Retinal pigment epithelial cell (primary cell): ENCODE data around the gene CBFB.
"Not testable (repeated sequence)": the region's sequence is repeated elsewhere in the genome, so short reads cannot be mapped to it uniquely, and the experiment has no call there.

Experiments used
- DNase-seq: peaks from one replicate; pipeline ENCODE4 v3.0.0-alpha.2; 2010; ENCODE audit warnings: low read depth
- H3K4me3 ChIP-seq: 2 replicates; pipeline ENCODE4 v1.5.1; 2011; ENCODE audit warnings: mild to moderate bottlenecking, low read length, control low read depth, moderate library complexity
- TF ChIP-seq, protein P1 (sequence below): conservative IDR thresholded peaks from 2 replicates; pipeline ENCODE4 v1.5.1; 2011; ENCODE audit warnings: low read depth, low read length, control low read depth, inconsistent platforms

CBFB gene

GRCh38 chr16:67112591-67113399 is 83.8 kb downstream of the CBFB start:
- no peak overlapping the region for H3K4me3 ChIP-seq
- DNase-seq: no peak
- TF ChIP-seq, protein P1, sequence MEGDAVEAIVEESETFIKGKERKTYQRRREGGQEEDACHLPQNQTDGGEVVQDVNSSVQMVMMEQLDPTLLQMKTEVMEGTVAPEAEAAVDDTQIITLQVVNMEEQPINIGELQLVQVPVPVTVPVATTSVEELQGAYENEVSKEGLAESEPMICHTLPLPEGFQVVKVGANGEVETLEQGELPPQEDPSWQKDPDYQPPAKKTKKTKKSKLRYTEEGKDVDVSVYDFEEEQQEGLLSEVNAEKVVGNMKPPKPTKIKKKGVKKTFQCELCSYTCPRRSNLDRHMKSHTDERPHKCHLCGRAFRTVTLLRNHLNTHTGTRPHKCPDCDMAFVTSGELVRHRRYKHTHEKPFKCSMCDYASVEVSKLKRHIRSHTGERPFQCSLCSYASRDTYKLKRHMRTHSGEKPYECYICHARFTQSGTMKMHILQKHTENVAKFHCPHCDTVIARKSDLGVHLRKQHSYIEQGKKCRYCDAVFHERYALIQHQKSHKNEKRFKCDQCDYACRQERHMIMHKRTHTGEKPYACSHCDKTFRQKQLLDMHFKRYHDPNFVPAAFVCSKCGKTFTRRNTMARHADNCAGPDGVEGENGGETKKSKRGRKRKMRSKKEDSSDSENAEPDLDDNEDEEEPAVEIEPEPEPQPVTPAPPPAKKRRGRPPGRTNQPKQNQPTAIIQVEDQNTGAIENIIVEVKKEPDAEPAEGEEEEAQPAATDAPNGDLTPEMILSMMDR: no peak

DNA sequence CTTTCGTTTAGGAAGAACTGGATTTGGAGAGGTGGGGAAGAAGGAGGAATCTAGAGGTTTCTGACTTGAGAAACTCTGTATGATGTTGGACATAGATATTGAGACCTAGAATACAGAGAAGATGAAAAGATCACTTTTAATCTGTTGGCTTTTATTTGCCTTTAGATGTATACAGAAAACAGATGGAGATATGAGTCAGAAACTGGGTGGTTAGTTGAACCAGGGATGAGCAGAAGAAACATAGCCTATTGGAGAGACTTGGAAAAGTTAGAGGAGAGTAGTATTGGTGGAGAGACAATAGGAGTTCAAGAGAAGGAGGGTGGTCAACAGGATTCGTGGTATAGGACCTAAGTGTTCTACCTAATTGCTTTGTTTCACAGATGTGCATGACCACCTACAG is 85.8 kb downstream of the CBFB start:
- TF ChIP-seq, protein P1: no peak
- no peak overlapping the region for H3K4me3 ChIP-seq
- DNase-seq: no peak

DNA sequence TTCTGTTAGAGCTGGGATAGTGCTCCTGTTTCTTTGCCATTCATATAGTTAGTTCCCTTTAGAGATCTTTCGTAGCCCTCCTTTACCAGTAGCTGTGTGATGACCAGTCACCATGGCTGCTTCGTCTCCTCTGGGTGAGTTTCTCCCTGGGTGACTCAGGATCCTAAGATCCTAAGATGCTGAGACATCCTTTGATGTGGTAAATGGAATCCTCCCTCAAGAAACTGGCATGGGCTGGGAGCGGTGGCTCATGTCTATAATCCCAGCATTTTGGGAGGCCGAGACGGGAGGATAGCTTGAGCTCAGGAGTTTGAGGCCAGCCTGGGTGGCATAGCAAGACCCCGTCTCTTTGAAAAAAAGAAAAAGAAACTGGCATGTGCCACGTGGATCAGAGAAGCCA is 86.7 kb downstream of the CBFB start:
- TF ChIP-seq, protein P1: no peak
- DNase-seq: peak; percentile 38
- H3K4me3 ChIP-seq: no peak overlapping the region

- H3K4me3 ChIP-seq: no peak overlapping the region
- DNase-seq: no peak
- TF ChIP-seq, protein P1: no peak
These were observed 87.7 kb downstream of the CBFB start for GRCh38 chr16:67116388-67117311.

DNA sequence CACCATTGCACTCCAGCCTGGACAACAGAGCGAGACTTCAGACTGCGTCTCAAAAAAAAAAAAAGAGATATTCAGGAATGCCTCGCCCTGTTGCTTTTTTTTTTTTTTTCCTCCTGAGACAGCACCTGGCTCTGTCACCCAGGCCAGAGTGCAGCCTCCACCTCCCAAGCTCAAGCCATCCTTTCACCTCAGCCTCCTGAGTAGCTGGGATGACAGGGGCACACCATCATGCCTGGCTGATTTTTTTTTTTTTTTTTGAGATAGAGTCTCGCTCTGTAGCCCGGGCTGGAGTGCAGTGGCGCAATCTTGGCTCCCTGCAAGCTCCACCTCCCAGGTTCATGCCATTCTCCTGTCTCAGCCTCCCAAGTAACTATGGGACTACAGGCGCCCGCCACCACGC is 88.8 kb downstream of the CBFB start:
- DNase-seq: no peak
- TF ChIP-seq, protein P1: no peak
- H3K4me3 ChIP-seq: no peak overlapping the region

DNA sequence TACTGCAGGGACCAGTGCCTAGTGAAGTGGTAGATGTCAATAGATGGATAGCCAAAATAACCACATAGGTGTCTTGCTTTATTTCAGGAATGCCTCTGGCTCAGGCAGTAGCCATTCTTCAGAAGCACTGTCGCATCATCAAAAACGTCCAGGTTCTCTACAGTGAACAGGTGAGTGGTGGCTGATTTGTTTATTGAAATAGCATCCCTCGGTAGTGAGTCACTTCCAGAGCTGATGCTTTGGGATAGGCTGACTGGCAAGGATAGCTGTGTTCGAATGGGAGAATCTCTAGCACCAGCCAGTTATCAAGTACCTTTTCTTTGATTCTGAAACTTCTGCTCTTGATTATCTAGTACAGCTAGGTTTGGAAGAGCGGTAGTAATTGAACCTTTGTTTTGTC is 91.1 kb downstream of the CBFB start:
- TF ChIP-seq, protein P1: no peak
- no peak overlapping the region for H3K4me3 ChIP-seq
- DNase-seq: no peak

GRCh38 chr16:67122799-67123198 is 93.8 kb downstream of the CBFB start:
- not testable (repeated sequence) for DNase-seq, H3K4me3 ChIP-seq
